Measurements from ENCODE around the gene GIMAP7.
"Not testable (repeated sequence)": the region's sequence is repeated elsewhere in the genome, so short reads cannot be mapped to it uniquely, and the experiment has no call there.

GIMAP7 gene

DNA sequence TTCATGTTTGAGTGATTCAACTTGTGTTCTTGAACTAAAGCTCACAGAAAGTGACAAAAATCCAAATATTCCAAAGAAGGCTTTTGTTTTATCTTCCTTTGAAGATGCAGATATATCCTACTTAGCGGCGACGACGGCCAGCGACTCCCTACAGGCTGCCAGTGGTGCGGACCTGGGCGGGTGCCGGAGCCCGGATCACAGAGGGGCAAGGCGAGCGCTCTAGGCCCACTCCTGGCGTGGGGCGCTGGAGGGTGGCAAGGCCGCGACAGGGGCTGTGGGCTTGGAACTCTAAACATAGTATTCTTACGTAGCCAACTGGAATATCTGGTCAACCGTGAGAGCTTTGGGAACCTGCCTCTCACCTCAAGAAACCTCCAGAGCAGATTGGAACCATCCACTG is 914 bp upstream of the GIMAP7 start:
- no peak for DNase-seq (ENCODE audit: low read depth in 3 of 3)

DNA sequence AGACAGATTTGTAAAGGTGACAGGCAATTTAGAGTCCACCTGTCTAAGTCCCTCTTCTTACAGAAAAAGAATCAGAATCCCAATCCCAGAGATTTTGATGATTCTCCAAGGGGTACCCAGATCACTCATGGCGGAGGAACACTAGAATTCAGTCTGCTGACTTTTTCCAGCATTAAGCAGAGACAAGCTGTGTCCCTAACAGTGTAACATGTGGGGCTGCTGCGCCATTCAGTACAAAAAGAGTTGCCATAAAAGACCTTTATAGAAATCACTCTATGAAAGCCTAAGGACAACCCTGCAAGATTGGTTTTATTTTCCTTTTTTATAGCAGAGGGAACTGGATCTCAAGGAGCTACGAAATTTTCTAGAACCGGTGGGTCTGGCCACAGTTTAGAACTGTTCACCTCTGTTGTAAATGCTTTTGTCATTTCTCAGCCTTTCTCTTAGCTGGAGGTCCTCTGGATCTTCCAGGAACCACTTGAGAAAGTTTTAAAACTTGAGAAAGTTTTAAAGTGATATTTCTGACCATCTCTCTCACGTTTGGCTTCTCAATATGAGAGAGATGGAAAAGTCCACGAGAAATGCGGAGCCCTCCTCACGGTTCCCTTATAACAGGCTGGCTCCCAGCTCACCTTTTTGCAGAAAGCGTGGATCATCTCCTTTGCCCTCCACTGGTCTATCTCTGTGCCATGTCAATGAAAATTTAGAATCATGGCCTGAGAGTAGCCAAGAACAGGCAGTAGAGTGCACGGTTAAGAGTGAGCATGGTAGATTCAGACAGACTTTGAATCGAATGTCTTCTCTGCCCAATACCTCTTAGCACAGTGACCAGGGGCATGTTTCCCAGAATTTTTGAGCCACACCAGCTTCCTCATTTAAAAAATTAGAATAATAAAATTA is 826 bp downstream of the GIMAP7 start:
- DNase-seq (ENCODE audit: low read depth in 3 of 3): no peak

DNA sequence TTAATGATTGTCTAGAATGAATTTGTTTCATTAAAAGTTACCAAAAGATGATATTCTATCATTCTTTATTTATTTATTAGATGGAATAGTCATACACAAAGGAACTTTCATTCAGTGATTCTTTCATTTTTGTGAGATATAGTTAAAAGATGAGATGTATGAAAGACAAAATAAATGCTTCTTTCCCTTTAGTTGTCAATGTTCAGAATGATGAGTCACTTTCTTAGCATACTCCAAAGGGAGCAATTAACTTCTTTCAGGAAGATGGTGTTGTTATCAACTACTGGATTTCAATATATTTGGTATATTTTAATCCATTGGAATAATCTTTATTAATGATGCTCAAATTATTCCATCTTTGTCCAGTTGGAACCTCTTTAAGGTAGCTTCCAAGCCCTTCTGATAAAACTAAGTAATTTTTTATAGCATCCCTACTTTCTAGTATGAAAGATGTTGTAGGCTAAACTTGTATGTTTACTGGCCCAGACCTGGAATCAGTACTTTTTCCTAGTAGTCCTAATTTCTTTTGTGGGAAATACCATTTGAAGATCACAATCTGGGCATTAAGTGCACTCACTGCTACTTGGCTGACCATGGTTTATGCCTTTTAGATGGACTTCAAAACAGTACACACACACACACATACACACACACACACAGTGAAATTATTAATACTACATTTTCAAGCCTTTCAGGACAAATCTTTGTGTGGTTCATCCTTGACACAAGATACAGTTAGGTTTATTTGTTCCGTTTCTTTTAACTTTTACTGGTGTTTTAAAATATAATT is 2.5 kb downstream of the GIMAP7 start:
- DNase-seq (ENCODE audit: low read depth in 3 of 3): no peak

- DNase-seq (ENCODE audit: low read depth in 3 of 3): no peak
These were observed 4.6 kb downstream of the GIMAP7 start for GRCh38 chr7:150519310-150519709.

DNA sequence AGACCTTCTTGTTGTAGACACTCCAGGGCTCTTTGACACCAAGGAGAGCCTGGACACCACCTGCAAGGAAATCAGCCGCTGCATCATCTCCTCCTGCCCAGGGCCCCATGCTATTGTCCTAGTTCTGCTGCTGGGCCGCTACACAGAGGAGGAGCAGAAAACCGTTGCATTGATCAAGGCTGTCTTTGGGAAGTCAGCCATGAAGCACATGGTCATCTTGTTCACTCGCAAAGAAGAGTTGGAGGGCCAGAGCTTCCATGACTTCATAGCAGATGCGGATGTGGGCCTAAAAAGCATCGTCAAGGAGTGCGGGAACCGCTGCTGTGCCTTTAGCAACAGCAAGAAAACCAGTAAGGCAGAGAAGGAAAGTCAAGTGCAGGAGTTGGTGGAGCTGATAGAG is 5.5 kb downstream of the GIMAP7 start:
- DNase-seq (ENCODE audit: low read depth in 3 of 3): no peak

GRCh38 chr7:150522931-150523330 is 8.3 kb downstream of the GIMAP7 start:
- DNase-seq (ENCODE audit: low read depth in 3 of 3): not testable (repeated sequence)

GRCh38 chr7:150524018-150524417 is 9.3 kb downstream of the GIMAP7 start:
- no peak for DNase-seq (ENCODE audit: low read depth in 3 of 3)

- DNase-seq (ENCODE audit: low read depth in 3 of 3): no peak
These were observed 17.0 kb downstream of the GIMAP7 start for GRCh38 chr7:150531704-150532103.

DNA sequence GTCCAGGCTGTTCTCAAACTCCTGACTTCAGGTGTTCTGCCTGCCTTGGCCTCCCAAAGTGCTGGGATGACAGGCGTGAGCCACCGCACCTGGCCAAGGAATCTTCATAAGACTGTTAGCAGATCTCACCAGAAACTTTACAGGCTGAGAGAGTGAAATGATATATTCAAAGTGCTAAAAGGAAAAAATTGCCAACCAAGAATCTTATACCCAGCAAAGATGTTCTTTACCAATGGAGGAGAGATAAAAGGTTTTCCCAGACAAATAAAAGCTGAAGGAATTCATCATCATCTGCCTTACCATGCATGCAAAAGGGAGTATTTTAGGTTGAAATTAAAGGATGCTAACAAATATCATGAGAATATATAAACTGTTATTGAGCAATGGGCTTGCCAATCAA is 23.6 kb downstream of the GIMAP7 start:
- DNase-seq (ENCODE audit: low read depth in 3 of 3): no peak

- no peak for DNase-seq (ENCODE audit: low read depth in 3 of 3)
These were observed 38.5 kb downstream of the GIMAP7 start for GRCh38 chr7:150553163-150553562.

DNA sequence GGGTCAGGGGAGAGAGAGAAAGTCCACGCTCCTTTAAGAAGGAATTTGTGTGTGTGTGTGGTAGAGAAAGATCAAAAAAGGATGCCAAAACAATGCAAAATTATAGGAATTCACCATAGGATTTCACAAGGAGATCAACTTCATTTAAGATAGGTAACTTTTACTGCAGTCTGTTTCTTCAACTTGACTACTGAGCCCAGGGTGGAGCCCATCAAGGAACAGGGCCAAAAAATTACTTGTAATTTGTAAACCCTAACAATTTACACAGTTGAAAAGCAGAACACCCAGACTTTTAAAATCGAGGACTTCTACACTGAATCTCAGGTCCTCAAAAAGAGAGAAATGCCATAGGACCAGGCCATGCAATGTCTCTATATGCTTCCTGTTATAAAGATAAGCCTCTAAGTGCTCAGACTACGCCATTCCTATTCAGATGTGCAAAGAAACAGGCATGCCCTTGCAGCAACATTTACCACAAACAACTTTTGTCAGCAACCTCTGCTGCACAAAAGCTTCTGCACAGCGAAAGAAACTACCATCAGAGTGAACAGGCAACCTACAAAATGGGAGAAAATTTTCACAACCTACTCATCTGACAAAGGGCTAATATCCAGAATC is 42.0 kb downstream of the GIMAP7 start:
- DNase-seq (ENCODE audit: low read depth in 3 of 3): no peak

- no peak for DNase-seq (ENCODE audit: low read depth in 3 of 3)
These were observed 45.8 kb downstream of the GIMAP7 start for GRCh38 chr7:150560486-150560885.

- no peak for DNase-seq (ENCODE audit: low read depth in 3 of 3)
These were observed 48.2 kb downstream of the GIMAP7 start for GRCh38 chr7:150562919-150563318.

DNA sequence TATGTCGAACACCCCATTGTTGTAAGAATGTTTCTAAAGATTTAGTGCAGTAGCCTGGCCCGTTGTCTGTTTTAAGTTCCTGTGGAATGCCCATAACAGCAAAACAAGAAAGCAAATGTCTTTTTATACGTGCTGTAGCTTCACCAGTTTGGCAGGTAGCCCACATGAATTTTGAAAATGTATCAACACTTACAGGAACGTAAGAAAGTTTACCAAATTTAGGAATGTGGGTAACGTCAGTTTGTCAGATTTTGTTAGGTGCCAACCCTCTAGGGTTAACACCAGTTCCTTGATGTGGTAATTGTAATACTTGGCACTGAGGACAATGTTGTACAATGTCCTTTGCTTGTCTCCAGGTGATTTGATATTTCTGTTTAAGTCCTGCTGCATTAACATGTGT is 49.3 kb downstream of the GIMAP7 start:
- no peak for DNase-seq (ENCODE audit: low read depth in 3 of 3)

GRCh38 chr7:150564566-150564965 is 49.9 kb downstream of the GIMAP7 start:
- no peak for DNase-seq (ENCODE audit: low read depth in 3 of 3)

- DNase-seq (ENCODE audit: low read depth in 3 of 3): no peak
These were observed 50.6 kb downstream of the GIMAP7 start for GRCh38 chr7:150565239-150565638.

- DNase-seq (ENCODE audit: low read depth in 3 of 3): no peak
These were observed 51.5 kb downstream of the GIMAP7 start for GRCh38 chr7:150566123-150566522.

GRCh38 chr7:150566572-150566971 is 51.9 kb downstream of the GIMAP7 start:
- DNase-seq (ENCODE audit: low read depth in 3 of 3): no peak

GRCh38 chr7:150567169-150567568 is 52.5 kb downstream of the GIMAP7 start, which contains the start of gene GIMAP4:
TSS of gene GIMAP4 (plus strand) at chr7:150567390. CDS start at chr7:150569902, 2,512 bp downstream.
- no peak for DNase-seq (ENCODE audit: low read depth in 3 of 3)

DNA sequence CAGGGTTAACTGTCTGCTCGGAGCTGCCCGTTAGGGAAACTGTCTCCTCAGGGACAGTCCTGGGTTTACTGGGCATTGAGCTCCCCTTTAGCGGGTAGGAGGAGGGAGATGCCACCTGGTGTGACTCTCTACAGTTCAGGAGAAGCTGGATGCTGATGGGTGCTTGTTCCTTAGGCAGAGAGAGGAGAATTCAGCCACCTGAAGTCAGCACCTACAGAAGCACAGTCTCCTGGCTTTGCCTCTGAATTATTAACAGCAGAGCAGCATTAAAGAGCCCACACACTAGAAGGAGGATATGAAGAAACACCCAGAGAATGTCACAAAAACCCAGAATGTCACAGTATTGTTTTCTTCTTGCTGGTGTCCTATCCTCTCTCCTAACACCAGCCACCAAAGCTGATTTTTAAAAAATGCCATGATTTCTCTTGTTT is 53.2 kb downstream of the GIMAP7 start:
- no peak for DNase-seq (ENCODE audit: low read depth in 3 of 3)

DNA sequence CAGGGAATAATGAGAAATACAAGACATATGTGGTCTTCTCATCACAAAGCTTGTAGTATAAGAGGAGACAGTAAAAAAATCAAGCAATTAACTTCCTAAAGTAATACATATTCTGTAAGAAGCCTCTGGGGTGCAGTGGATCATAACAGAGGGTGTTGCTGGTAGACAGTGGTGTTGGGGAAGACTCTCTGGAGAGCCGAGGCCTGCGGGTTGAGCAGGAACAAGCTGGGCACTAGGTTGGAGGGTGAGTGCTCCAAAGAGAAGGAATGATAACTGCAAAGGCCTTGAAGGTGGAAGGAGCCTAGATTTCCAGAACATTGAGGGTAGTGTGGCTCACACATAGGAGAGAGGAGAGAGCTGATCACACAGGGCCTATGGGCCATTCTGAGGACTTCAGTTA is 54.0 kb downstream of the GIMAP7 start:
- DNase-seq (ENCODE audit: low read depth in 3 of 3): no peak

GRCh38 chr7:150569245-150569955 is 54.7 kb downstream of the GIMAP7 start:
- no peak for DNase-seq (ENCODE audit: low read depth in 3 of 3)
